SU-DHL-6 (cell line): Measurements from ENCODE around the gene RWDD4.

Source experiments
- CTCF ChIP-seq: fragments of 200-600 bp; sonication (generic); IDR thresholded peaks from one replicate; pipeline ENCODE4 v1.5.1; 2017; ENCODE audit warnings: antibody characterized with exemption, mild to moderate bottlenecking, low read length, moderate library complexity; ENCODE audit not compliant: insufficient read depth, poor library complexity, severe bottlenecking
- EZH2phosphoT487 ChIP-seq: fragments of 200-600 bp; sonication (generic), shearing (Covaris generic); conservative IDR thresholded peaks from 2 replicates; pipeline ENCODE4 v1.6.1; 2018; ENCODE audit warnings: mild to moderate bottlenecking, antibody characterized with exemption, low read length, moderate library complexity, mixed read lengths

- TF ChIP-seq CTCF = no peak
- TF ChIP-seq EZH2phosphoT487 = no peak
Observed at GRCh38 chr4:183638436-183638835, 20.5 kb downstream of the RWDD4 start.
